NCI-H1105 (cell line): ENCODE measurements around the gene FRRS1L.

Source experiments
- DNase-seq: peaks from one replicate; lab custom pipeline; 2025; lab: John Stamatoyannopoulos, UW

FRRS1L gene, protein sequence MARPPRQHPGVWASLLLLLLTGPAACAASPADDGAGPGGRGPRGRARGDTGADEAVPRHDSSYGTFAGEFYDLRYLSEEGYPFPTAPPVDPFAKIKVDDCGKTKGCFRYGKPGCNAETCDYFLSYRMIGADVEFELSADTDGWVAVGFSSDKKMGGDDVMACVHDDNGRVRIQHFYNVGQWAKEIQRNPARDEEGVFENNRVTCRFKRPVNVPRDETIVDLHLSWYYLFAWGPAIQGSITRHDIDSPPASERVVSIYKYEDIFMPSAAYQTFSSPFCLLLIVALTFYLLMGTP

DNA sequence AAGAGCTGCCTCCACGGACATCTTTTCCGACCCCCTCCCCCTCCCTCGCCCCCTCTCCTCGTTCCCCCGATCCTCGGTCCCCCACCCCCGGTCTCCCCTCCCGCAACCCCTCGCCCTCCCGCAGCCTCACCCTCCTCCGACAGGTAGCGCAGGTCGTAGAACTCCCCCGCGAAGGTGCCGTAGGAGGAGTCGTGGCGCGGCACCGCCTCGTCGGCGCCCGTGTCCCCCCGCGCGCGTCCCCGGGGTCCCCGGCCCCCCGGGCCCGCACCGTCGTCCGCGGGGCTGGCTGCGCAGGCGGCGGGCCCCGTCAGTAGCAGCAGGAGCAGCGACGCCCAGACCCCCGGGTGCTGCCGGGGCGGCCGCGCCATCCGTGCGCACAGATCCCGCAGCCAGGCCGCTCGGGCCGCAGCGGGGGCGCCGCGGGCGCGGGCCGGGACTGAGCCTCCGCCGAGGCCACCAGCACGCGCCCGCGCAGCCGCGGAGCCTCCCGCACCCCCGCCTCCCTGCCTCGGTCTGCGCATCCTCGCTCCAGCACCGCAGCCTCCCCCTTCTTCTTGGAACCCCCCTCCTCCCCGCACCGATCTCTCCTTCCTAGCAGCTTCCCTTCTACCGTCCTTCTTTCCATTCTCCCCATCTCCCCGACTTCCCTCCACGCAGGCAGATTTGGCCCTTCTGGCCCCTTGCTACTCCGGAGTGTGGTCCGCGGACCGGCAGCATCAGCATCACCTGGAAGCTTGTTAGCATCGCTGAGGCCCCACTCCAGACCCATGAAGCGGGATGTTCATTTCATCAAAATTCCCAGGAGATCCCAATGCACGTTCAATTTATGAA, at the start of gene FRRS1L:
FRRS1L (minus strand) TSS at position 479 of the 831 bp plus-strand sequence; CDS start at position 368, 111 bp downstream.
- DNase-seq: no peak

DNA sequence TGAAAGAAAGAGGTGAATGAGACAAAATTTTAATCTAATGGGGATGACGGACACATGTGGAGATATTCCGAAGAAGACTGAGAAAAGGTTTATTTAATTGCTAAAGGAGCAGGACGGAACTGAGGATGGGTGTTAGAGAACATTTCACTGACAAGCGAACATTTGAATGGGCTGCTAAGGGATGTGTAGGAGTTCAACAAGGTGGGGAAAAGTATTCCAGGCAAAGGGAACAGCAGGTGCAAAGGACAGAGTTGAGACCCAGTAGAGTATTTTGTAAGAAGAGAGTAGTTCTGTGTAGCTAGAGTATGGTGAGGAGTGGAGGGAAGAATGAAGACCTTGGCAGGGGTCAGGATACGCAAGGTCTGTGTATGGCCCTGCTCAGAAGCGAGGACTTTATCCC, 47.4 kb upstream of the FRRS1L start:
- no peak for DNase-seq

DNA sequence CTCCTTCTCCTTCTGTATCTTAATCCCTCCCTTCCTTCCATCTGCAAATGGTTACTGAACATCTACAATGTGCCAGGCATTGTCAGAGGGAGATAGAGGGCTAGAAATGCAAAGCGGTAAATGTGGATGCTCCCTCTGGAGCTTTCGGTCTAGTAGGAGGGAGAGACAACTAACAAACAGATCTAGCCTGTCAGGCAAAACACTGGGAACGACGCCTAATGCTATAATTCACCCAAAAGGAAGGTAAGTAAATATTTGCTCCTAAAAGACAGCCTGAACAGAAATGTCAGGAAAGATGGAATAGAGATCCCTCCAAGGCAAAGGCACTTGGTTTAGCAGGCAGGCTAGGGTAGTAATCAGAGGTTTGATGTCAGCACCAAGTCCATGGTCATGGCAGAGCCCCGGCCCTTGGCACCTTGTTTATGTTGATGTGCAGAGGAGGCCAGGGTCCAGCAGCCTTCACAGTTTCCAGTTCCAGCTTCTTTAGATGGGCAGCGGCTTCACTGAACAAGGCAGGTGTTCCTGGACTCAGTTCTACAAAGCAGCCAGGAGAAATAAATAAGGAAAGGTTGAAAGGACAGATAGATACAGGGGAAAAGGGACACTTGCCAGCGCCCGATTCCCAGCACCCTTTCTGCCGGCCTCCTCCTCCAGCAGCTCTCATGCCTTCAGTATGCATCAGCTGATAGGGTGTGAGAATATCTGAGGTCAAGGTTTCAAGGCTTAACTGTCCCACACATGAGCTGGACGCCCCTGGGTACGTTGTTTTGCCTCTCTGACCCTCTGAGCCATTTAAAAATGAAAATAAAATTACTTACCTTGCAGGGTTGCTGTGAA, 46.5 kb upstream of the FRRS1L start:
- DNase-seq: no peak

DNA sequence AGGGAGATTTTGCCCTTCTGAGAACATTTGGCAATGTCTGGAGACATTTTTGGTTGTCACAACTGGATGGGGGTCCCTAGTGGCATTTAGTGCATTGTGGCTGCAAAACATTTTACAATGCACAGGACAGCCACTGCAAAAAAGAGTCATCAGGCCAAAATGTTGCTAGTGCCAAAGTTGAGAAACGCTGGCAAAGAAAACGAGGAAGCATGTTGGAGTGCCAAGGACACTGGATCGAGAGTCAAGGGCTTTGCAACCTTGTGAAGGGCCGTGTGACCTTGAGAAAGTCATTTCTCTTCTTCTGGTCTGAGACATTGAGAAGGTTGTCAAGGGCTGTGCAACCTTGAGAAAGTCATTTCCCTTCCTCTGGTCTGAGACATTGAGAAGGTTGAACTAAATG, 45.7 kb upstream of the FRRS1L start:
- no peak for DNase-seq

DNA sequence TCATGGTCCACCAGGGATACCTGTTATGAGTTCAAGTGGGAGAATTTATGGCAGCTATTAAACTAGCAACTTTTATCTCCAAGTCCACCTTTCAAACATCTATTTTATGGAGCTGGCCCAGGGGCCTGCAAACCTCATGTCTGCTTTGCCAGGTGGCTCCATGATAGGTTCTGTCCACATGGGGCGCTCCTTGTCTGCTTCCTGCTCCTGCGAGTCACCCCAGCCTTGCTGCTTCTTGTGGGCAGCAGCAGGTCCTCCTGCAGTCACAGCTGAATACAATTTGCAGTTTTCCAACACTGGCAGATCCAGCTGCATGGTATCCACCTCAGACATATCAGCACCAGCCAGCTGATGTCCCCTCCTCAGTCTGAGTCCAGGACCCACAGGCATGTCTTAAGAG, 39.6 kb upstream of the FRRS1L start:
- DNase-seq: no peak

DNA sequence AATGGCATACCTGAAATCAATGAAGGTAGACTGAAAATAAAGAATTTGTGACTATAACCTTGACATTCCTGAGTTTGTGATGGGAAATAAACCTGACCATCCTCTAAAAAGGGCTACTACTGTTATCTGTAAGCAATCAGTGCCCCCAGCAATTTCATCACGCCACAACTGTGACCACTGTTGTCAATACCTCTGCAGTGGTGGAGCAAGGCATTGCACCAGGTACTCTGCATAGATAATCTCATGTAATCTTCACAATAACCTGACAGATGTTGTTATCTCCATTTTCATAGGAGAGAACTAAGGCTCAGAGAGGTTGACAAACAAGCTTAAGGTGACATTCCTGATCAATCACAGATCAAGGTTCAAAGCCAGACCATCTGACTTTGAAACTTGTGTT, 38.5 kb upstream of the FRRS1L start:
- no peak for DNase-seq

DNA sequence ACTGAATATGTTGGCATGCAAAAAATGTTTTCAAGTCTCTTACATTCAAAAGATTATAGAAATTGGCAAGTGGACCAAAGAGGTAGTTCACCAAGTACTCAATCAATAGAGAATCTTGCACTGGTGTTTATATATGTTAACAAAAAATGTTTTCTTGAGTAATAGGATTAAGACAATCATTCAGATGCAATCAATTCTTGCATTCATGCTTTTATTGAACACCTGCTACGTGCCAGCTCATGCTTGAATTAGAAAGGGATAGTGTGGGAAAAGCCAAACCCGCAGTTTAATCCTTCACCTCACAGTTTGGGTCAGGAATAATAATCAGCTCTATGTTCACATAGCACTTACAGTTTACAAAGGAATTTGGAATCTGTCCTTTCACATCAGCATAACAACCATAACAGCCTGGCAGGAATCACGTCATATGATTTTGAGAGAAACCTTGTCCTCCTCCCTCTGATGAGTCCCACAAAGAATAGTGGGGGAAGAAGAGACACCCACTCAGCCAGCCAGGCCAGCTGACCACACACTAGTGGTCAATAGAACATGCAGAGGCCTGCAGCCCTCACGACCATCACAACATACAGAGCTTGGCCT, 36.8 kb upstream of the FRRS1L start:
- DNase-seq: no peak

DNA sequence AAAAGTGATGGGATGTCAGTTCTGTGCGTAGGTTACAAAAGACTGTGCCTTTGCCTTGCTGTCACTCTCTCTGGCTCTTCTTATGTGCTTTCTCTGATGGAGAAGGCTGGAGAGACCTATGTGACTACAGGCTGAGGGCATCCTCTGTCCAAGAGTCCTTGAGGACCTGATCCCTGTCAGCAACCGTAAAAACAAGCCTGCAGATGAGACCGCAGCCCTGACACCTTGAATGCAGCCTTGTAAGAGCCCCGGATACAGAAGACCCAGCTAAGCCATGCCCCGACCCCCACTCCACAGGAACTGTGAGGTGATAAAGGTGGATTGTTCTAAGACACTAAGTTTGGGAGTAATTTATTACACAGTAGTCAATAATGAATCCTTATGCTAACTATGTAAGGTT, 32.6 kb upstream of the FRRS1L start:
- no peak for DNase-seq

DNA sequence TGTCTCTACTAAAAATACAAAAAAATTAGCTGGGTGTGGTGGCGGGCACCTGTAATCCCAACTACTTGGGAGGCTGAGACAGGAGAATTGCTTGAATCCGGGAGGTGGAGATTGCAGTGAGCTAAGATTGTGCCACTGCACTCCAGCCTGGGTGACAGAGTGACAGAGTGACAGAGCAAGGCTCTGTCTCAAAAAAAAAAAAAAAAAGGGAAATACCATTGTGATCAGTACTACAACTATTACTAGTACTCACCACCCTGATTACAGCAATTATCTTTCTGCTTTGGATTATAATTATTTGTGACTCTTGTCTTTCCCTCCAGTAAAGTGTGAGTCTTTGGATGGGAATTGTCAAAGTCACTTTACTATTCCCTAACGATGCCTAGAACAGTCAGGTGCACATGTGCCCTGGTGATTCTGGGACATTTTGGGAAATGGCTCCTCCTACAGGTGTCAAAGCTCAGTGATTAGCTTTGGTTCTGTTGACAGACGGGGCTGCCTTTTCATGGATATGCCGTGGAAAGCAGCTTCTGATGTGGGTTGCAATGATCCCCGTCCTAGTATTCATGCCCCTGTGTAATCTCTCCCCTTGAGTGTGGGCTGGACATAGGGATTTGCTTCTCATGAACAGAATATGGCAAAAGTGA, 31.8 kb upstream of the FRRS1L start:
- DNase-seq: no peak

DNA sequence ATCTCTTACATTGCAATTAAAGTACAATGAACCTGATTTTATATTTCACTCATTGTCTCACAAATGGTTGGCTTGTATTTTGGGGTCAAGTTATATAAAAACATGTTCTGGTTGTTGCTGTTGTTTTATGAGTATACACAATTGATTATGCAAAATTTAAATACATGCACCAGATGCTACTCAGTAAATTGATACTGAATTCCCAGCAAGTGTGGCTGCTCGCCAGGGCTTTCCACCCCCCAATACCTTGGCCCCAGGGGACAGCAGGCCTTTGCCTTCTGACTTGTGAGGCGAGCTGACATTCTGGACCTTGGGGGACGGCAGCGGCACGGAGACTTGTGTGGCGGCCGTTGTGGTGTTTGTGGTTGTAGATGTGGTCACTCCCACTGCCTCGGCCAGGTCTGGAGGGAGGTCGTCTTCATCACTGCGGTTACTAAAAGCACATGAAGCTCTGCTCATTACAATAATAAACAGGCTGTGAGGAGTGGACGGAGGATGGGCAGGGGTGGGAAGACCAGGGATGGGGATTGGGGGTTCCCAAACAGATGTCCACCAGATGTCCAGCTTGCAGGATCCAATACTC, 27.0 kb upstream of the FRRS1L start:
- DNase-seq: no peak

DNA sequence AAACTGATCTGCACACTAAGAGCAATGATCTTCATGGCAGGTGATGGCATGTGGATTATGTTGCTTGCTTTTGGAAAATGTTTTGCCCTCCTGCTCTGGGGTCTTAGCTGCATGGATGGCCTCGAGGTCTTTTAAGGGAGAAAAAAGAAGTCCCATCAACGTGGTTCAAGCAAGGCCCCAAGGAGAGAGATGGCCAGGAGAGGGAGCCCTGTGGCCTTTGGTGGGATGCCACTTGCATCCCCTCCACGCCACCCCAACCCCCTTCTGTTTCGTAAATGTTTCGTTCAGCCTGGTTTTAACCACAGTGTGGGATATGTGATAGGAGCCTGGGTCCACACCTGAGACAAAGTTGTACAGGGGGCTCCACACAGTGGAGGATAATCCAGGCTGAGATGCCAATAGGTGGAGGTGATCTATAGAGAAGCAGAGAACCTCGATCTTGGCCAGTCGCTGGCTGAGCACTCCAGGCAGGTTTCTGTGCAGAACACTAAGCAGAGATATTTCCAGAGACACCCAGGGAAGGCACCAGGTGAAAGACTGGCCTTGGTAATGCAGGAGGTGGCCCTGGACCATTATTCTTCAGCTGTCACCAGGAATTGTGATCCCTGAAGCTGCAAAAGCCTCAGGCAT, 25.8 kb upstream of the FRRS1L start:
- DNase-seq: no peak

DNA sequence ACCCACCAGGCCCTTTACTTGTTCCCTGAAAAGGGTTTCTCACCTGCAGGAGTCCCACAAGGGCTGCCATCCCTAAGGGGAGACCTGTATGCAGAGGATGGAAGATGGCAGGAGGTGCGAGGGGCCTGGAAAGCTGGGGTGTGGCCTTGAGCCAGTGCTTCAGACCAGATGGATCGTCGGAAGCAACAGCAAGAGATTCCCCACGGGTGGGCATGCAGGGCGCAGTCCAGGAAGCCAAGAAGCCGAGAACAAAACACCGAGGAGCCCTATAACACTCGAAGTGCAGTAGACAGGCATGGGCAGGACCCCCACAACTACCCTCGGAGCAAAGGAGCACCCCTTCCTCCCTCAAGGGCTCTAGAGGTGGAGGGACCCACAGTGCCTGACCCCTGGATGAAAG, 24.7 kb upstream of the FRRS1L start:
- no peak for DNase-seq

DNA sequence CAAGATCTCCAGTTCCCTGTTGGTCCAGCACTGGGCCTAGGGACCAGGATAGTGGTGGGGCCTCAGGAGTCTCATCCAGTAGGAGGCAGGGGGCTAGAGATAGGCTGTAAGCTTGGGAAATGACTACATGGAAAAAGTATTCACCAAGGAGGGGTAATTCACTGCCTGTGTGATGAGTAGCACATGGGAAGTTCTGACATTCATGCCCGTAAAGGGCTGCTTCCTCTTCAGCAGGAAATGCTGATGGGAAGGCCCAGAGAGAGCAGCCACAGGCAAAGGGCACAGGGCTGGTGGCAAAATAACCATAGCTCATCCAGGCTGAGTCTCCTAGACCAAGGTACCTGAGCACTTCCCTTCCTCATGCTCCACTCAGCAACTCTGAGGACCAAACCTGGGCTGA, 23.1 kb upstream of the FRRS1L start:
- DNase-seq: no peak

DNA sequence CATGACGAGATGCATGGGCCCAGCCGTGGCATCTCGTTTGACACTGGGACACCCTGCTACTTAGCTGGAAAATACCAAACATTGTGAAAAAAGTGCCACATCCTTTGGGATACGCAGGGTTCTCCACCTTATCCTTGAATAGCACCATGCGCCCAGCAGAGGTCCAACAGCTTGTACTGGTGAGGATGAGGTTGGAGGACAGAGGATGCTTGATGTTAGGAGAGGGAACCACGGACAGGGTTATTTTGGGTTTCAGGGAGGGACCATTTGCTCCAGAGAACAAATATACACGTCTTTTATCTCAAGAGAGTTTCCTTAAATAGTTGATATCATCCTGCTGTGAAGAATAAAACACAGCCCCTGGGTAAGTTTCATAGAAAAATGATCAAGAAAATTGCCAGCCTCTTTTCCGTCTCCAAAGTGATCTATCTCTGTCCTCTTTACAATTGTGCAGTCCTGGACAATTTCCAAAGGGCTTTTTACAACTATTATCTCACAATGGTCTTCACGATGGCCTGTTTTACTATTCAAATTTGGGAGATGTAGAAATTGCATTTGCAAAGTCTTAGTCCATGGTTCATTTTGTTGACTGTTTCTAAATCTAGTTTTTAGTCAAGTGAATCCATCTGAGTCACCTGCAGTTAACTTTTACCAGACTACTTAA, 19.9 kb upstream of the FRRS1L start:
- DNase-seq: no peak

DNA sequence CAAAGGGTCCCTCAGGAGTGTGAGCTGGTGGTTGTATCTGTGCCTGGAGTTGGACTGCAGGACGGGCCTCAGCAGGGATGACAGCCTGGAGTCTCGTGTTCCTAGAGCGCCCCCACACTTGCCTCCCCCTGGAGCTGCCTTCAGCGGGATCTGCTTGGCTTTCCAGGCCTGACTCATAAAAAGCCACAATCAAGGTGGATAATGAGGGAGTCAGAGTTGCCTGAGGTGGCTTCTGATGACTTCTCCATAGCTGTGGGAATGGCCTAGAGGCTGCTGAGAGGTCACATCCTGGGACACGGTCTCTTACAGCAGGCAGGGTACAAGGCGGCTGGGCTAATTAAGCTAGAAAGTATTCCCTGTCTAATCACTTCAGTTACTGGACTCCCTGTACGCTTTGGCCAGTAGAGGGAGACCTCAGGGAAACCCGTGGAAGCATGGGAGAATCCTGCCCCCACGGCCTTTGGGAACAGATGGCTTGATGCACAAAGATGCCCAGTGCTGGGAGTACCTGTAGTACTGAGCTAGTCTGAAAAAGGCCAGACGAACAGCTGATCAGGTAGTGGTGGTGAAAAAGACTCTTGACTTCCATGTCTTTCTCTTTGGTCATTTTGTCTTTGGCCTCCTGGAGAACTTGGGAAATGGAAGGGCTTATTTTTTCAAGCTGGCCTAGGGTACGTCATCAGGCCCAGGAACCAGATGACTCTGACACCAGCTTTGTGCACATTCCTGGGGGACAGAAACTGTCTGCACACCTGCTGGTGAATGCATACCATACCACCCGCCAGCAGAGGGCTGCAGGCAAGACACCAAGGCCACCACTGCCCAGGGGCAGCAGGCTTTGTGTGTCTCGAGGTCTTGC, 16.1 kb upstream of the FRRS1L start:
- DNase-seq: no peak

DNA sequence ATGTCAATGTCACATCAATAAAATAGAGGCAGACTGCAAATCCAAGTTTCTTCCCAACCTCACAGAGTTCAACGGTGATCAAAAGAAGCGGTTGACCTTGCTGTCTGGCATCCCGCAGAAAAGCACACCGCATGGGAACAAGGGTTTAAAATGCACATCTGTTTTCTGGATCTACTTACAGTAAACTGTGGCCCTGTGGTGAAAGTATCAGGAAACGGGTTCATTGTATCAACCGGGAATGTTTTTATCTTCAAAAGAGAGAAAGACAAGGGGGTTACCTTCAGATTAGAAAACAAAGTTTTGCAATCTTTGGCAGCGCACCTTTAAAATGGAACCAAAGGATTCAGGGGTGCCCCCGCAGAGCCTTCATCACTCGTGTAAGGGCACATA, 15.5 kb upstream of the FRRS1L start:
- no peak for DNase-seq

DNA sequence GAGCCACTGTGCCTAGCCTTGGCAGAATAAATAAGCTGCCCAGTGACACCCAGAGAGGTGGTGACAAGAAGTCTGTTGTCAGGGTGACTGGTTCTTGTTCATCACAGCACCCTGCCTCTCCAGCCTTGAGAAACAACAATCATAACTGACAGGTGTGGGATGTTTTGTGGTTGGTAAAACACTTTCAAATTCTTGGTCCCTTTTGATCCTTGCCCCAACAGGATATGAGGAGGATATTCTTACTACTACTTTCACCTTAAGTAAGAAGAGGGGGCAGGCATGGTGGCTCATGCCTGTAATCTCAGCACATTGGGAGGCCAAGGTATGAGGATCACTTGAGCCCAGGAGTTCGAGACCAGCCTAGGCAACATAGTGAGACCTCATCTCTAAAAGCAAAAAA, 14.2 kb upstream of the FRRS1L start:
- DNase-seq: no peak

DNA sequence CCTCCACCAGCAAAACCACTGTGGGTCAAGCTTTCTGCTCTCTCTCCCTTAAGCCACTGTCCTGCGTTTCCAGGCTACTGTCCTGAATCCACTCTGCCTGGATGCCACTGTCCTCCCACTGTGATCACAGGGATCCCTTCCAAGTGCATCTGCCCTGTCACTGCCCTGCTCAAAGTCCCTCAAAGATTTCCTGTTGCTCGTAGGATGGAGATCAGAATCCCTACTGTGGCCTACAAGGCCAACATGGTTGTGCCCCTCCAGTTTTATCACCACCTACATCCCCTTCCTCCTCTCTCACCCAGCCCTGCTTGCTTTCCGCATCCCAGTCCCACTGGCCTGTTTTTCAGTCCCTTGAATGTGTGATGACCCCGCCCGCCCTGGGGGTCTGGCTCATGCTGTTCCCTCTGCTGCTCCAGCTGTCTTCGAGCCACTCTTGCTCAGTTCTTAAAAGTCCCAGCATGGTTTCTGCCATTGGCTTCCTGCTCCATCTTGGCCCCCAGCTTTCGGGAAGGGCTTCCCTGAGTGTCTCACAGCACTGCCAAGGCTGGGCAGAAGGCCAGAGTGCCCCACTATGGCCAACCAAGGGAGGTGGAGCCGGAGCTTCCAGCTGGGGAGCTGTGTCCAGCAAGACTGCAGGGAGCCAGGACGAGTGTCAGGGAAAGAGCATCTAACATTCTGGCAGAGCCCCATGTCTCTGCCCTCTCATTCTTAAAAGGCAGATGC, 12.9 kb upstream of the FRRS1L start:
- no peak for DNase-seq

DNA sequence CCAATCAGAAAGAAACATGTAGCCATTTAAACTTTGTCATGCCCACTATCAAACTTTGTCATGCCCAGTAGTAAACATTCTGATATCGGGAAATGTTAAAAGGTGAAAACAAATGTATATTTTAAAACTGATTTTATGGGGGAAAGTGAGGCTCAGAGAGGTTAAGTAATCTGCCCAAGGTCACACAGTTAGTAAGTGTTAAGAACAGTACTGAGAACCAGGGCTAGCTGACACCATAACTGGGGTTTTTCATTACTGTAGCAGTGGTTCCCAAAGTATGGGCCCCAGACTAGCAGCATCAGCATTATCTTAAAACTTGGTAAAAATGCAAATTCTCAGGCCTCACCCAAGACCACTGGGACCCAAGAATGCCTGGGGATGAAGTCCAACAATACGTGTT, 9.9 kb upstream of the FRRS1L start:
- no peak for DNase-seq
